ENCODE results near the gene PLCE1.

- TF ChIP-seq JUNB (IDR thresholded peaks at IDR 0.05), result no peak
- TF ChIP-seq, protein P1, sequence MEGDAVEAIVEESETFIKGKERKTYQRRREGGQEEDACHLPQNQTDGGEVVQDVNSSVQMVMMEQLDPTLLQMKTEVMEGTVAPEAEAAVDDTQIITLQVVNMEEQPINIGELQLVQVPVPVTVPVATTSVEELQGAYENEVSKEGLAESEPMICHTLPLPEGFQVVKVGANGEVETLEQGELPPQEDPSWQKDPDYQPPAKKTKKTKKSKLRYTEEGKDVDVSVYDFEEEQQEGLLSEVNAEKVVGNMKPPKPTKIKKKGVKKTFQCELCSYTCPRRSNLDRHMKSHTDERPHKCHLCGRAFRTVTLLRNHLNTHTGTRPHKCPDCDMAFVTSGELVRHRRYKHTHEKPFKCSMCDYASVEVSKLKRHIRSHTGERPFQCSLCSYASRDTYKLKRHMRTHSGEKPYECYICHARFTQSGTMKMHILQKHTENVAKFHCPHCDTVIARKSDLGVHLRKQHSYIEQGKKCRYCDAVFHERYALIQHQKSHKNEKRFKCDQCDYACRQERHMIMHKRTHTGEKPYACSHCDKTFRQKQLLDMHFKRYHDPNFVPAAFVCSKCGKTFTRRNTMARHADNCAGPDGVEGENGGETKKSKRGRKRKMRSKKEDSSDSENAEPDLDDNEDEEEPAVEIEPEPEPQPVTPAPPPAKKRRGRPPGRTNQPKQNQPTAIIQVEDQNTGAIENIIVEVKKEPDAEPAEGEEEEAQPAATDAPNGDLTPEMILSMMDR (IDR thresholded peaks at IDR 0.05), result no peak
- TF ChIP-seq E2F6 (IDR thresholded peaks at IDR 0.05; ENCODE audit: borderline replicate concordance, low read depth), result no peak
- no peak for TF ChIP-seq ESRRA (IDR thresholded peaks at IDR 0.05; ENCODE audit: borderline replicate concordance, low read length)
- TF ChIP-seq RFX5 (IDR thresholded peaks at IDR 0.05), result no peak
- TF ChIP-seq FOSL2 (IDR thresholded peaks at IDR 0.05), result no peak
- TF ChIP-seq FOSL2 (CRISPR knock-in tag; IDR thresholded peaks at IDR 0.05), result no peak
- TF ChIP-seq, protein P2, sequence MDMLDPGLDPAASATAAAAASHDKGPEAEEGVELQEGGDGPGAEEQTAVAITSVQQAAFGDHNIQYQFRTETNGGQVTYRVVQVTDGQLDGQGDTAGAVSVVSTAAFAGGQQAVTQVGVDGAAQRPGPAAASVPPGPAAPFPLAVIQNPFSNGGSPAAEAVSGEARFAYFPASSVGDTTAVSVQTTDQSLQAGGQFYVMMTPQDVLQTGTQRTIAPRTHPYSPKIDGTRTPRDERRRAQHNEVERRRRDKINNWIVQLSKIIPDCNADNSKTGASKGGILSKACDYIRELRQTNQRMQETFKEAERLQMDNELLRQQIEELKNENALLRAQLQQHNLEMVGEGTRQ (IDR thresholded peaks at IDR 0.05), result no peak
- TF ChIP-seq KDM5A (IDR thresholded peaks at IDR 0.05), result no peak
- no peak for TF ChIP-seq RAD21 (conservative IDR thresholded peaks at IDR 0.05 in 1 of 2, IDR thresholded peaks at IDR 0.05 in 1 of 2)
- TF ChIP-seq MAZ (IDR thresholded peaks at IDR 0.05; ENCODE audit: borderline replicate concordance, low read depth, low read length), result no peak
- no peak for TF ChIP-seq EP300 (IDR thresholded peaks at IDR 0.05)
- no peak for TF ChIP-seq HOXA7 (CRISPR knock-in tag; IDR thresholded peaks at IDR 0.05)
- no peak for TF ChIP-seq POLR2AphosphoS2 (conservative IDR thresholded peaks at IDR 0.05; ENCODE audit: low read length)
These were observed 30.7 kb downstream of the PLCE1 start for GRCh38 chr10:94024407-94024806.
